Naive thymus-derived CD8-positive, alpha-beta T cell (primary cell): ENCODE data around the gene PPFIA1. TPM values are rescaled to one million over a fixed set of nuclear protein-coding genes. Genes with fewer than 3 reads are reported as not detected.
"Not testable (repeated sequence)": the region's sequence is repeated elsewhere in the genome, so short reads cannot be mapped to it uniquely, and the experiment has no call there.

ENCODE experiments used
- ATAC-seq, 2 donors: fragments of 150-1000 bp; cut with Tn5 transposase in 1 of 2; sonication (Bioruptor Pico), chemical (Tn5 transposase) in 1 of 2; 1 replicate in 1 of 2; 2 replicates in 1 of 2; pipeline ENCODE4 v1.10.0; 2021; ENCODE audit warnings: mild to moderate bottlenecking in 2 of 2, moderate library complexity in 2 of 2
- POLR2A ChIA-PET: fragments of 350-600 bp; sonication (Branson Sonifier 250); formaldehyde crosslinking; loops from one replicate; lab custom pipeline; 2021; ENCODE audit warnings: antibody characterized with exemption; lab: Charles Lee
- DNase-seq, 10 donors: peaks; one replicate each; pipeline versions ENCODE4 v3.0.0 to v3.0.0-alpha.2; 2020 to 2022
- H3K27ac Mint-ChIP-seq, 10 donors: one replicate each; pipeline ENCODE4 v1.8.0; 2020 to 2022; ENCODE audit warnings: mild to moderate bottlenecking in 10 of 10, mixed read lengths in 10 of 10, moderate library complexity in 4 of 10, inconsistent platforms in 1 of 10
- H3K27me3 Mint-ChIP-seq, 5 donors: one replicate each; pipeline ENCODE4 v1.8.0; 2021 to 2022; ENCODE audit warnings: mixed read lengths in 5 of 5
- H3K36me3 Mint-ChIP-seq, 3 donors: one replicate each; pipeline ENCODE4 v1.8.0; 2020 to 2022; ENCODE audit warnings: mixed read lengths in 3 of 3, mild to moderate bottlenecking in 2 of 3, inconsistent platforms in 1 of 3
- H3K4me1 Mint-ChIP-seq, 4 donors: one replicate each; pipeline ENCODE4 v1.8.0; 2021 to 2022; ENCODE audit warnings: mixed read lengths in 4 of 4
- H3K4me3 Mint-ChIP-seq, 10 donors: one replicate each; pipeline ENCODE4 v1.8.0; 2020 to 2022; ENCODE audit warnings: mild to moderate bottlenecking in 10 of 10, mixed read lengths in 10 of 10, moderate library complexity in 6 of 10, inconsistent platforms in 1 of 10
- H3K9me3 Mint-ChIP-seq, 9 donors: one replicate each; pipeline ENCODE4 v1.8.0; 2020 to 2022; ENCODE audit warnings: mixed read lengths in 9 of 9, mild to moderate bottlenecking in 3 of 9, inconsistent platforms in 1 of 9, moderate library complexity in 1 of 9
- polyA plus RNA-seq, 3 donors: library from polyadenylated mRNA; unstranded; fragments of 300-500 nt; fragmentation: Illumina TruSeq; gene quantifications; one replicate each; pipeline ENCODE4 v1.2.3, GENCODE V29; 2021
- total RNA-seq, 8 experiments: library from RNA in 2 of 8; stranded (reverse) in 2 of 8; gene quantifications; one replicate each; pipeline ENCODE4 v1.2.3 and lab custom pipeline; 2021 to 2026

PPFIA1 gene
- total and polyA plus RNA-seq, 5 experiments from 2014 or later: 6.8 to 64.8 (median 15.0) TPM

GRCh38 chr11:70259077-70259476 lies 11.4 kb upstream of the PPFIA1 start:
- peaks cover 0 to 13% (median 1%) of the 10 kb centered on the region in 5 donors for H3K27me3 Mint-ChIP-seq
- POLR2A ChIA-PET: interaction anchor here (0.6 kb wide), 1 partner anchor 86 kb away, joined by 3 read pairs; no protein-coding TSS in a partner anchor
- not testable (repeated sequence) for H3K4me3 Mint-ChIP-seq, H3K4me1 Mint-ChIP-seq, H3K36me3 Mint-ChIP-seq, DNase-seq, H3K9me3 Mint-ChIP-seq, ATAC-seq
- peak overlapping the region in 1 of 10 donors; percentile 33 for H3K27ac Mint-ChIP-seq

- no peak for DNase-seq
Observed at GRCh38 chr11:70262951-70263350, 7.5 kb upstream of the PPFIA1 start.

GRCh38 chr11:70263363-70263762 lies 7.1 kb upstream of the PPFIA1 start:
- H3K27me3 Mint-ChIP-seq: peaks cover 4 to 22% (median 9%) of the 10 kb centered on the region in 5 donors
- ATAC-seq: no peak
- H3K4me3 Mint-ChIP-seq: no peak overlapping the region
- H3K9me3 Mint-ChIP-seq: no peaks in the 10 kb centered on the region
- H3K27ac Mint-ChIP-seq: no peak overlapping the region
- no peak for DNase-seq
- POLR2A ChIA-PET: no interaction called here
- no peaks in the 10 kb centered on the region for H3K4me1 Mint-ChIP-seq
- H3K36me3 Mint-ChIP-seq: no peaks in the 10 kb centered on the region

More at GRCh38 chr11:70262951-70263350, 7.5 kb upstream of the PPFIA1 start:
- Mint-ChIP-seq H3K4me1 (no peaks in the 10 kb centered on the region), H3K36me3 (no peaks in the 10 kb centered on the region), H3K27ac (no peak overlapping the region), H3K27me3 (peaks cover 4 to 22% (median 9%) of the 10 kb centered on the region in 5 donors), H3K9me3 (no peaks in the 10 kb centered on the region), H3K4me3 (no peak overlapping the region)
- POLR2A ChIA-PET: no interaction called here
- no peak for ATAC-seq

- H3K4me3 Mint-ChIP-seq: no peak overlapping the region
- peaks cover 0 to 8% (median 6%) of the 10 kb centered on the region in 4 donors for H3K4me1 Mint-ChIP-seq
- H3K27ac Mint-ChIP-seq: peak overlapping the region in 2 of 10 donors; percentile 53 to 87
- H3K27me3 Mint-ChIP-seq: peaks cover 4 to 22% (median 9%) of the 10 kb centered on the region in 5 donors
- no peaks in the 10 kb centered on the region for H3K9me3 Mint-ChIP-seq
- POLR2A ChIA-PET: no interaction called here
- no peak for ATAC-seq
- no peak for DNase-seq
- H3K36me3 Mint-ChIP-seq: no peaks in the 10 kb centered on the region
Observed at GRCh38 chr11:70265341-70265740, 5.1 kb upstream of the PPFIA1 start.

- peaks cover 3 to 20% (median 18%) of the 10 kb centered on the region in 4 donors for H3K4me1 Mint-ChIP-seq
- no peaks in the 10 kb centered on the region for H3K9me3 Mint-ChIP-seq
- DNase-seq (no peak), ATAC-seq (no peak)
- H3K4me3 Mint-ChIP-seq: peak overlapping the region in 5 of 10 donors; percentile 6 to 46 (median 37)
- peaks cover 0 to 4% (median 0%) of the 10 kb centered on the region in 3 donors for H3K36me3 Mint-ChIP-seq
- H3K27ac Mint-ChIP-seq: peak overlapping the region in 1 of 10 donors; percentile 53
- POLR2A ChIA-PET: interaction anchor here (0.7 kb wide), 1 partner anchor 1398 kb away, joined by 3 read pairs; no protein-coding TSS in a partner anchor
- peaks cover 4 to 21% (median 9%) of the 10 kb centered on the region in 5 donors for H3K27me3 Mint-ChIP-seq
Observed at GRCh38 chr11:70267405-70267950, 3.0 kb upstream of the PPFIA1 start.

GRCh38 chr11:70268526-70268925 lies 2.0 kb upstream of the PPFIA1 start:
- no peak overlapping the region for H3K27ac Mint-ChIP-seq
- no peak for ATAC-seq
- H3K4me3 Mint-ChIP-seq: peak overlapping the region in 2 of 10 donors; percentile 18 to 88
- H3K27me3 Mint-ChIP-seq: peaks cover 4 to 21% (median 9%) of the 10 kb centered on the region in 5 donors
- DNase-seq: no peak
- H3K9me3 Mint-ChIP-seq: no peaks in the 10 kb centered on the region
- POLR2A ChIA-PET: no interaction called here
- peaks cover 0 to 14% (median 0%) of the 10 kb centered on the region in 3 donors for H3K36me3 Mint-ChIP-seq
- peaks cover 6 to 30% (median 27%) of the 10 kb centered on the region in 4 donors for H3K4me1 Mint-ChIP-seq

- POLR2A ChIA-PET: interaction anchor here (3.4 kb wide), 1 partner anchor 67 kb away, joined by 16 read pairs; the partner anchor contains the start of gene FADD
- DNase-seq (peak in 8 of 10 donors; percentile 17 to 71 (median 50)), ATAC-seq (peak; percentile 60 to 68)
- Mint-ChIP-seq H3K27me3 (peaks cover 0 to 10% (median 0%) of the 10 kb centered on the region in 5 donors), H3K36me3 (peaks cover 0 to 37% (median 9%) of the 10 kb centered on the region in 3 donors), H3K4me1 (peaks cover 15 to 53% (median 48%) of the 10 kb centered on the region in 4 donors), H3K27ac (peak overlapping the region; percentile 71 to 90 (median 80)), H3K9me3 (no peaks in the 10 kb centered on the region), H3K4me3 (peak overlapping the region; percentile 77 to 93 (median 89))
Observed at GRCh38 chr11:70270877-70271648, 573 bp downstream of the PPFIA1 start.

GRCh38 chr11:70271649-70271953 lies 1.1 kb downstream of the PPFIA1 start:
- H3K9me3 Mint-ChIP-seq: no peaks in the 10 kb centered on the region
- ATAC-seq: no peak

GRCh38 chr11:70272009-70272408 lies 1.5 kb downstream of the PPFIA1 start:
- Mint-ChIP-seq H3K4me1 (peaks cover 17 to 58% (median 52%) of the 10 kb centered on the region in 4 donors), H3K27ac (peak overlapping the region in 8 of 10 donors; percentile 7 to 75 (median 52)), H3K4me3 (peak overlapping the region; percentile 61 to 92 (median 86)), H3K36me3 (peaks cover 0 to 45% (median 9%) of the 10 kb centered on the region in 3 donors), H3K9me3 (no peaks in the 10 kb centered on the region), H3K27me3 (peaks cover 0 to 7% (median 0%) of the 10 kb centered on the region in 5 donors)
- no peak for DNase-seq
- ATAC-seq: no peak
- POLR2A ChIA-PET: interaction anchor here (3.4 kb wide), 1 partner anchor 68 kb away, joined by 16 read pairs; the partner anchor contains the start of gene FADD

More at GRCh38 chr11:70271649-70271953, 1.1 kb downstream of the PPFIA1 start:
- H3K36me3 Mint-ChIP-seq: peaks cover 0 to 42% (median 9%) of the 10 kb centered on the region in 3 donors
- peaks cover 0 to 10% (median 0%) of the 10 kb centered on the region in 5 donors for H3K27me3 Mint-ChIP-seq
- peak overlapping the region in 7 of 10 donors; percentile 15 to 90 (median 86) for H3K27ac Mint-ChIP-seq
- H3K4me1 Mint-ChIP-seq: peaks cover 17 to 57% (median 52%) of the 10 kb centered on the region in 4 donors
- POLR2A ChIA-PET: interaction anchor here (3.4 kb wide), 1 partner anchor 68 kb away, joined by 16 read pairs; the partner anchor contains the start of gene FADD
- DNase-seq: no peak
- peak overlapping the region; percentile 77 to 93 (median 89) for H3K4me3 Mint-ChIP-seq

- DNase-seq (no peak), ATAC-seq (no peak)
- Mint-ChIP-seq H3K27ac (peak overlapping the region in 2 of 10 donors; percentile 8 to 33), H3K36me3 (peaks cover 0 to 86% (median 25%) of the 10 kb centered on the region in 3 donors), H3K4me1 (peaks cover 29 to 63% (median 50%) of the 10 kb centered on the region in 4 donors), H3K27me3 (no peaks in the 10 kb centered on the region), H3K9me3 (no peaks in the 10 kb centered on the region), H3K4me3 (no peak overlapping the region)
- POLR2A ChIA-PET: no interaction called here
Observed at GRCh38 chr11:70278994-70279393, 8.5 kb downstream of the PPFIA1 start.

- Mint-ChIP-seq H3K27me3 (no peaks in the 10 kb centered on the region), H3K9me3 (no peaks in the 10 kb centered on the region), H3K36me3 (peaks cover 4 to 86% (median 27%) of the 10 kb centered on the region in 3 donors), H3K4me3 (no peak overlapping the region), H3K4me1 (peaks cover 22 to 47% (median 34%) of the 10 kb centered on the region in 4 donors), H3K27ac (peak overlapping the region in 2 of 10 donors; percentile 37 to 40)
- no peak for DNase-seq
- POLR2A ChIA-PET: no interaction called here
- no peak for ATAC-seq
Observed at GRCh38 chr11:70281156-70281609, 10.7 kb downstream of the PPFIA1 start.

- no peak for ATAC-seq
- Mint-ChIP-seq H3K36me3 (peaks cover 4 to 86% (median 32%) of the 10 kb centered on the region in 3 donors), H3K27ac (peak overlapping the region in 3 of 10 donors; percentile 15 to 28 (median 19)), H3K4me3 (no peak overlapping the region), H3K9me3 (no peaks in the 10 kb centered on the region), H3K4me1 (peaks cover 21 to 46% (median 34%) of the 10 kb centered on the region in 4 donors), H3K27me3 (no peaks in the 10 kb centered on the region)
- DNase-seq: no peak
- POLR2A ChIA-PET: interaction anchor here (0.7 kb wide), 1 partner anchor 176 kb away, joined by 7 read pairs; no protein-coding TSS in a partner anchor
Observed at GRCh38 chr11:70282012-70282411, 11.5 kb downstream of the PPFIA1 start.
